GM12878 (cell line): Measurements from ENCODE around the gene RFLNA. TPM values are rescaled to one million over a fixed set of nuclear protein-coding genes. Genes with fewer than 3 reads are reported as not detected.

ENCODE experiments used
- ATAC-seq: fragments of 200-7000 bp; cut with Tn5 transposase; 3 replicates; pipeline ENCODE4 v1.9.1; 2020; ENCODE audit warnings: mild to moderate bottlenecking, moderate library complexity
- BruUV-seq: library from RNA; stranded (reverse); fragments of 400-500 nt; replicated peaks from 2 replicates; lab custom pipeline; 2021; lab: Mats Ljungman, UMichigan
- CTCF ChIA-PET: fragments of 300-600 bp; sonication (Branson Sonifier 250); formaldehyde crosslinking; extraction: SDS; loops from one replicate; lab custom pipeline; 2021; ENCODE audit warnings: inconsistent platforms; lab: Yijun Ruan, JAX
- POLR2A ChIA-PET: fragments of 350-600 bp; formaldehyde crosslinking; extraction: SDS; loops from one replicate; lab custom pipeline; 2021; ENCODE audit warnings: inconsistent platforms; lab: Charles Lee
- RAD21 ChIA-PET: fragments of 300-600 bp; sonication (Branson Sonifier 250); formaldehyde crosslinking; loops from one replicate; lab custom pipeline; 2023; ENCODE audit warnings: antibody characterized with exemption; ENCODE audit not compliant: unreplicated experiment; lab: Charles Lee
- SMC1A ChIA-PET: fragments of 300-600 bp; sonication (Branson Sonifier 250); formaldehyde crosslinking; loops from one replicate; lab custom pipeline; 2023; ENCODE audit not compliant: unreplicated experiment, uncharacterized antibody; lab: Charles Lee
- DNase-seq: peaks from one replicate; pipeline ENCODE4 v3.0.0-alpha.2; 2011; ENCODE audit warnings: low read depth, low spot score
- FAIRE-seq: peaks from 3 replicates; lab custom pipeline; 2011; peaks lifted over from hg19 to GRCh38; lab: Jason Lieb, UNC
- H2AFZ ChIP-seq: 2 replicates; pipeline ENCODE4 v1.6.0; 2011; ENCODE audit warnings: low read depth, low read length, control low read depth; ENCODE audit not compliant: control insufficient read depth
- H3K27ac ChIP-seq: 2 replicates; pipeline ENCODE4 v1.5.1; 2011; ENCODE audit warnings: control low read depth; ENCODE audit not compliant: control insufficient read depth, insufficient read depth
- H3K27me3 ChIP-seq, 2 experiments: replicated peaks in 1 of 2; 2 replicates each; pipeline versions ENCODE4 v1.6.0 to v1.6.1; 2011; ENCODE audit warnings: low read length in 1 of 2; ENCODE audit not compliant: control insufficient read depth in 2 of 2, insufficient read depth in 2 of 2
- H3K36me3 ChIP-seq, 2 experiments: 2 replicates each; pipeline ENCODE4 v1.5.1; 2011; ENCODE audit warnings: low read length in 1 of 2; ENCODE audit not compliant: control insufficient read depth in 2 of 2, insufficient read depth in 2 of 2
- H3K4me1 ChIP-seq: 2 replicates; pipeline ENCODE4 v1.6.1; 2011; ENCODE audit warnings: mild to moderate bottlenecking, low read length, moderate library complexity, mixed read lengths; ENCODE audit not compliant: control insufficient read depth, insufficient read depth
- H3K4me2 ChIP-seq: 2 replicates; pipeline ENCODE4 v1.6.0; 2011; ENCODE audit warnings: control low read depth; ENCODE audit not compliant: control insufficient read depth, insufficient read depth
- H3K4me3 ChIP-seq: fragments of 200-600 bp; sonication (generic); 2 replicates; pipeline ENCODE4 v1.5.1; 2016
- H3K79me2 ChIP-seq: 2 replicates; pipeline ENCODE4 v1.6.0; 2011; ENCODE audit warnings: low read length; ENCODE audit not compliant: control insufficient read depth, insufficient read depth
- H3K9ac ChIP-seq: 2 replicates; pipeline ENCODE4 v1.8.0; 2011; ENCODE audit warnings: low read length, control low read depth, mixed read lengths; ENCODE audit not compliant: control insufficient read depth, insufficient read depth
- H3K9me3 ChIP-seq: replicated peaks from 3 replicates; pipeline ENCODE4 v1.5.1; 2011; ENCODE audit warnings: mild to moderate bottlenecking, low read length; ENCODE audit not compliant: control insufficient read depth, insufficient read depth
- H4K20me1 ChIP-seq: 2 replicates; pipeline ENCODE4 v1.6.0; 2011; ENCODE audit not compliant: control insufficient read depth, insufficient read depth
- CTCF ChIP-seq, 3 experiments: IDR thresholded peaks in 2 of 3; conservative IDR thresholded peaks in 1 of 3; 2 replicates each; pipeline ENCODE4 v1.5.1; 2011; ENCODE audit warnings: low read depth in 3 of 3, low read length in 3 of 3, mild to moderate bottlenecking in 3 of 3, control low read depth in 2 of 3, moderate library complexity in 2 of 3, inconsistent platforms in 1 of 3, mixed read lengths in 1 of 3; ENCODE audit not compliant: control insufficient read depth in 2 of 3, insufficient read depth in 1 of 3; ENCODE audit errors: extremely low read depth in 1 of 3
- E2F8 ChIP-seq: fragments of 450-650 bp; IDR thresholded peaks from 2 replicates; pipeline ENCODE4 v1.6.1; 2018; ENCODE audit warnings: mild to moderate bottlenecking, low read depth, moderate library complexity; ENCODE audit not compliant: partially characterized antibody
- IRF4 ChIP-seq: IDR thresholded peaks from 2 replicates; pipeline ENCODE4 v1.6.1; 2011; ENCODE audit warnings: low read depth, low read length
- NR2C2 ChIP-seq: IDR thresholded peaks from 2 replicates; pipeline ENCODE4 v1.6.1; 2011; ENCODE audit warnings: borderline replicate concordance, low read depth; ENCODE audit not compliant: control insufficient read depth, insufficient read length
- NR2F1 ChIP-seq: fragments of 450-650 bp; conservative IDR thresholded peaks from 2 replicates; pipeline ENCODE4 v1.6.1; 2017; ENCODE audit warnings: mild to moderate bottlenecking
- POLR2A ChIP-seq: IDR thresholded peaks from 2 replicates; pipeline ENCODE4 v1.6.1; 2011; ENCODE audit warnings: low read depth, mild to moderate bottlenecking, low read length
- RAD21 ChIP-seq: IDR thresholded peaks from 2 replicates; pipeline ENCODE4 v1.6.1; 2011; ENCODE audit warnings: mild to moderate bottlenecking, low read depth, low read length, moderate library complexity; ENCODE audit not compliant: insufficient read depth
- SMC3 ChIP-seq: IDR thresholded peaks from 2 replicates; pipeline ENCODE4 v1.6.1; 2011; ENCODE audit warnings: low read length, improper control_type of control experiment, borderline replicate concordance
- TCF3 ChIP-seq: IDR thresholded peaks from 2 replicates; pipeline ENCODE4 v1.6.1; 2012; ENCODE audit warnings: low read depth, mild to moderate bottlenecking, low read length, borderline replicate concordance; ENCODE audit not compliant: insufficient read depth
- YY1 ChIP-seq: IDR thresholded peaks from 2 replicates; pipeline ENCODE4 v1.6.1; 2011; ENCODE audit warnings: low read depth, mild to moderate bottlenecking, low read length
- ZBTB4 ChIP-seq: fragments of 450-650 bp; formaldehyde crosslinking; IDR thresholded peaks from 2 replicates; pipeline ENCODE4 v1.4.0; 2022; ENCODE audit warnings: mild to moderate bottlenecking, moderate library complexity
- WGBS: methylation state at CpG from one replicate; pipeline ENCODE4 v1.1.6; 2016; ENCODE audit warnings: low lambda C conversion rate; ENCODE audit not compliant: insufficient replicate concordance, insufficient coverage; ENCODE audit errors: missing lambda C conversion rate; 5-methylcytosine and 5-hydroxymethylcytosine counted together
- in situ Hi-C: fragments of 300-500 bp; cut with MboI; formaldehyde crosslinking; loops from 9 replicates; pipeline ENCODE4 v1.14.3; 2018; ENCODE audit warnings: mixed read lengths
- intact Hi-C: fragments of 100-400 bp; cut with micrococcal nuclease; formaldehyde crosslinking; loops from one replicate; pipeline ENCODE4 v1.14.2; 2022; ENCODE audit not compliant: unreplicated experiment
- polyA plus RNA-seq, 11 experiments: library from polyadenylated mRNA; depleted of rRNA in 4 of 11; unstranded in 6 of 11; stranded (reverse) in 5 of 11; fragments of >200 nt; fragmentation: Nextera tagmentation in 4 of 11; fragmentation: Illumina TruSeq in 1 of 11; extraction: Ambion mirVana in 4 of 11; extraction: Trizol in 1 of 11; gene quantifications; 1 replicate in 1 of 11; 2 replicates in 10 of 11; pipeline versions ENCODE4 v1.2.1 to v1.2.3, GENCODE V29; 2011 to 2016; ENCODE audit warnings: inconsistent platforms in 2 of 11, missing spikeins in 2 of 11, low read depth in 1 of 11
- total RNA-seq, 4 experiments: library from RNA; depleted of rRNA in 3 of 4; stranded (reverse); fragments of >200 nt in 3 of 4; fragmentation: Illumina TruSeq in 1 of 4; extraction: Trizol in 1 of 4; gene quantifications; 2 replicates each; pipeline versions ENCODE4 v1.2.1 to v1.2.3, GENCODE V29; 2013 to 2021

RFLNA gene
- total and polyA plus RNA-seq, 10 of the 15 experiments (the other 5 are each of a cell fraction or from before 2014, with no cell fraction given) = 0.08 TPM; not detected in 9

- TF ChIP-seq ZBTB4 (no peak), NR2C2 (no peak)
- TF ChIP-seq, all 136 proteins: peak for 0
These were observed 24.6 kb downstream of the RFLNA start (continued) for GRCh38 chr12:124319368-124320050.

- H3K4me3 ChIP-seq = no peak overlapping the region
- POLR2A ChIA-PET = no interaction called here
- CTCF ChIA-PET = interaction anchor here (0.8 to 5.3 kb wide), 2 partner anchors 17 to 284 kb away, joined by 3 to 39 read pairs; no protein-coding TSS in a partner anchor
- no peaks in the 10 kb centered on the region for H3K4me1 ChIP-seq
- FAIRE-seq = peak; percentile 85
- RAD21 ChIA-PET = interaction anchor here (1.3 kb wide), 1 partner anchor 268 kb away, joined by 4 read pairs; no protein-coding TSS in a partner anchor
- BruUV-seq = no TSS peak
- H3K27me3 ChIP-seq = no peaks in the 10 kb centered on the region
- in situ Hi-C loops (no loop called here), intact Hi-C loops (loop anchor here (1.0 to 5.0 kb wide), 3 partner anchors 269 to 446 kb away; no protein-coding TSS in a partner anchor)
- H3K9ac ChIP-seq = no peak overlapping the region
- peak; percentile 93 for ATAC-seq
- H3K27ac ChIP-seq = no peak overlapping the region
- H3K9me3 ChIP-seq = peaks cover 15% of the 10 kb centered on the region
- H4K20me1 ChIP-seq = no peaks in the 10 kb centered on the region
- SMC1A ChIA-PET = interaction anchor here (1.6 to 1.7 kb wide), 2 partner anchors 285 to 288 kb away, joined by 4 to 5 read pairs; no protein-coding TSS in a partner anchor
- 11% methylated on average over 6 of the region's 6 CpGs for WGBS
- H3K4me2 ChIP-seq = no peak overlapping the region
- DNase-seq = peak; percentile 24
- H3K36me3 ChIP-seq = peaks cover 3 to 12% of the 10 kb centered on the region in 2 experiments
- H3K79me2 ChIP-seq = no peaks in the 10 kb centered on the region
- no peak overlapping the region for H2AFZ ChIP-seq
- TF ChIP-seq NR2F1 (0 out of 2 replicates have a peak, but pooled peaks have one; percentile 35), E2F8 (no peak), YY1 (peak; percentile 58), IRF4 (peak; percentile 33; the same call in 1 of the 2 replicates), CTCF (IDR thresholded peaks at IDR 0.05 in 2 of 3, conservative IDR thresholded peaks at IDR 0.05 in 1 of 3; ENCODE audit: control insufficient read depth in 2 of 3, extremely low read depth in 1 of 3, insufficient read depth in 1 of 3, low read depth in 3 of 3, low read length in 3 of 3) (peak; percentile 91 to 97 (median 93); a peak in 5 of 6 replicates), TCF3 (0 out of 2 replicates have a peak, but pooled peaks have one; percentile 11), SMC3 (peak; percentile 93), RAD21 (peak; percentile 88), POLR2A (0 out of 2 replicates have a peak, but pooled peaks have one; percentile 42)
These were observed 26.2 kb downstream of the RFLNA start for GRCh38 chr12:124321040-124321481.
